PC-9 (cell line): ENCODE results near the gene PSMD14. TPM values are rescaled to one million over a fixed set of nuclear protein-coding genes. Genes with fewer than 3 reads are reported as not detected.

Experiments
- BruUV-seq: library from RNA; stranded (reverse); fragments of 400-500 nt; replicated peaks from 2 replicates; lab custom pipeline; 2021; lab: Mats Ljungman, UMichigan
- CTCF ChIA-PET: fragments of 300-600 bp; sonication (Branson Sonifier 250); formaldehyde crosslinking; loops from one replicate; lab custom pipeline; 2022; ENCODE audit warnings: antibody characterized with exemption; lab: Charles Lee
- POLR2A ChIA-PET: fragments of 300-600 bp; sonication (Branson Sonifier 250); formaldehyde crosslinking; loops from one replicate; lab custom pipeline; 2022; ENCODE audit warnings: antibody characterized with exemption; ENCODE audit not compliant: unreplicated experiment; lab: Charles Lee
- DNase-seq, 2 experiments: peaks; one replicate each; pipeline versions ENCODE4 v3.0.0 to v3.0.0-alpha.2; 2015 to 2022; ENCODE audit warnings: mixed read lengths in 1 of 2
- H2AFZ ChIP-seq: fragments of 200-600 bp; sonication (generic); 2 replicates; pipeline ENCODE4 v1.8.1; 2017; ENCODE audit warnings: antibody characterized with exemption
- H3F3A ChIP-seq: fragments of 200-600 bp; sonication (generic); 2 replicates; pipeline ENCODE4 v1.8.1; 2017; ENCODE audit warnings: antibody characterized with exemption, mild to moderate bottlenecking, low read depth; ENCODE audit not compliant: insufficient read depth
- H3K27ac ChIP-seq: fragments of 200-600 bp; sonication (generic); 2 replicates; pipeline ENCODE4 v1.6.1; 2016; ENCODE audit warnings: mixed run types
- H3K27me3 ChIP-seq: fragments of 200-600 bp; sonication (generic); 2 replicates; pipeline ENCODE4 v1.6.1; 2016; ENCODE audit warnings: low read depth, mixed run types; ENCODE audit not compliant: insufficient read depth
- H3K36me3 ChIP-seq: fragments of 200-600 bp; sonication (generic); 2 replicates; pipeline ENCODE4 v1.6.1; 2016; ENCODE audit warnings: low read depth, mixed run types
- H3K4me1 ChIP-seq: fragments of 200-600 bp; sonication (generic); replicated peaks from 2 replicates; pipeline ENCODE4 v1.6.1; 2016; ENCODE audit warnings: mixed run types; ENCODE audit not compliant: insufficient read depth
- H3K4me2 ChIP-seq: fragments of 200-600 bp; sonication (generic); 2 replicates; pipeline ENCODE4 v1.6.1; 2017; ENCODE audit warnings: mixed run types
- H3K4me3 ChIP-seq: fragments of 200-600 bp; sonication (generic); 2 replicates; pipeline ENCODE4 v1.6.1; 2016; ENCODE audit warnings: mixed run types
- H3K79me2 ChIP-seq: fragments of 200-600 bp; sonication (generic); 2 replicates; pipeline ENCODE4 v1.6.1; 2017; ENCODE audit warnings: low read depth, mixed run types
- H3K9me2 ChIP-seq: fragments of 200-600 bp; sonication (generic); 2 replicates; pipeline ENCODE4 v1.8.1; 2017; ENCODE audit warnings: mild to moderate bottlenecking; ENCODE audit not compliant: insufficient read depth
- H3K9me3 ChIP-seq: fragments of 200-600 bp; sonication (generic); 2 replicates; pipeline ENCODE4 v1.8.1; 2016; ENCODE audit warnings: low read depth; ENCODE audit not compliant: insufficient read depth
- H4K20me1 ChIP-seq: fragments of 200-600 bp; sonication (generic); 2 replicates; pipeline ENCODE4 v1.8.1; 2017; ENCODE audit not compliant: insufficient read depth
- EZH2 ChIP-seq: fragments of 200-600 bp; sonication (generic); IDR thresholded peaks from 2 replicates; pipeline ENCODE4 v1.8.0; 2017; ENCODE audit warnings: antibody characterized with exemption, low read depth
- intact Hi-C: fragments of 100-400 bp; cut with micrococcal nuclease; formaldehyde crosslinking; loops from one replicate; pipeline ENCODE4 v1.10.0; 2022; ENCODE audit not compliant: unreplicated experiment
- total RNA-seq: library from RNA; stranded (reverse); gene quantifications from 2 replicates; pipeline ENCODE4 v1.2.3, GENCODE V29; 2021
- TF ChIP-seq, protein P1 (sequence below): fragments of 200-600 bp; sonication (generic); conservative IDR thresholded peaks from 2 replicates; pipeline ENCODE4 v1.6.1; 2017; ENCODE audit warnings: mixed run types, antibody characterized with exemption, mild to moderate bottlenecking, moderate library complexity

The PSMD14 gene
- total RNA-seq, 1 experiment from 2014 or later, result 58.8 TPM

DNA sequence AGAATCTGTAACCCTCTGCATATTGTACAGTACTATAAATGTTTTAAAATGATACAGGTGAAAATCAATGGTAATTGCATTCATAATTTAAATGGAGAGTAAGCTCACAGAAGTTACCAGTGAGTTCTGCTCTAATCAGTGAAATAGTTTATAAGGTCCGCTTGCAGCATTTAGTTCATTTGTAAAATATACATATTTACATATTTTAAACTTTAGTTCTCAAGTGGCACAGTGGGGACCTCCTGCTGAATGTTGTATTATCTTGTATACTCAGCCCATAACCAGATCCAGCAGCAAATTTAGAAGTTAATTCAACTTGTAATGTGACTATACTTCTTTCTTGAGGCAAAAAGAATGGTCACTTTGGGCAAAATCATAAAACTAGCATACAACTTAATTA lies 66.2 kb downstream of the PSMD14 start:
- Histone ChIP-seq H3F3A (no peaks in the 10 kb centered on the region), H3K36me3 (peaks cover 17% of the 10 kb centered on the region; the same call in 1 of the 2 replicates), H3K4me1 (peaks cover 14% of the 10 kb centered on the region), H2AFZ (no peak overlapping the region), H4K20me1 (no peaks in the 10 kb centered on the region), H3K27ac (no peak overlapping the region), H3K4me2 (no peak overlapping the region), H3K27me3 (no peaks in the 10 kb centered on the region), H3K79me2 (0 out of 2 replicates have a peak, but pooled peaks cover 3% of the 10 kb centered on the region), H3K9me3 (no peaks in the 10 kb centered on the region), H3K4me3 (no peak overlapping the region), H3K9me2 (no peaks in the 10 kb centered on the region)
- no peak for DNase-seq
- CTCF ChIA-PET, result no interaction called here
- BruUV-seq, result no TSS peak
- intact Hi-C loops, result no loop called here
- POLR2A ChIA-PET, result interaction anchor here (0.8 kb wide), 1 partner anchor 344 kb away, joined by 15 read pairs; no protein-coding TSS in a partner anchor
- no peak for TF ChIP-seq EZH2
- TF ChIP-seq, protein P1, sequence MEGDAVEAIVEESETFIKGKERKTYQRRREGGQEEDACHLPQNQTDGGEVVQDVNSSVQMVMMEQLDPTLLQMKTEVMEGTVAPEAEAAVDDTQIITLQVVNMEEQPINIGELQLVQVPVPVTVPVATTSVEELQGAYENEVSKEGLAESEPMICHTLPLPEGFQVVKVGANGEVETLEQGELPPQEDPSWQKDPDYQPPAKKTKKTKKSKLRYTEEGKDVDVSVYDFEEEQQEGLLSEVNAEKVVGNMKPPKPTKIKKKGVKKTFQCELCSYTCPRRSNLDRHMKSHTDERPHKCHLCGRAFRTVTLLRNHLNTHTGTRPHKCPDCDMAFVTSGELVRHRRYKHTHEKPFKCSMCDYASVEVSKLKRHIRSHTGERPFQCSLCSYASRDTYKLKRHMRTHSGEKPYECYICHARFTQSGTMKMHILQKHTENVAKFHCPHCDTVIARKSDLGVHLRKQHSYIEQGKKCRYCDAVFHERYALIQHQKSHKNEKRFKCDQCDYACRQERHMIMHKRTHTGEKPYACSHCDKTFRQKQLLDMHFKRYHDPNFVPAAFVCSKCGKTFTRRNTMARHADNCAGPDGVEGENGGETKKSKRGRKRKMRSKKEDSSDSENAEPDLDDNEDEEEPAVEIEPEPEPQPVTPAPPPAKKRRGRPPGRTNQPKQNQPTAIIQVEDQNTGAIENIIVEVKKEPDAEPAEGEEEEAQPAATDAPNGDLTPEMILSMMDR, result no peak

DNA sequence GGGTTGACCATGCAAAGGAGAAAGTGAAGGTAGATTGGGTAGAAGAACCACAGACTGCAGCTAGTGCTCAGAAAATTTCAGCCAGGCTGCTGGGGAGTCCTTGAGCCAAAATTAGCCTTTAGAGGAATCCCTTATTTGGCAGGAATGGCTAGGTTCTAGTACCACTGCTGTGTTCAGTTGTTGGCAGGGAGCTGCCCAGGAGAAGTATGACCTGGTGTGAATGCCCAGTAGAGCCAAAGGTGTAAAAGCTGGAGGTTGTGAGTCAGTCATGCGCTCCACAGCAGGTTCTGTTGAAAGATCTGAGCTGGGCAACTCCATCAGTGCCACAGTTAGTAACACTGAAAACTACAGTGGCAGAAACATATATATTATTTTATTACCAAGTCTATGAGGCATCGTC lies 71.5 kb downstream of the PSMD14 start:
- ChIA-PET CTCF (no interaction called here), POLR2A (no interaction called here)
- Histone ChIP-seq H3K4me3 (no peak overlapping the region), H3K36me3 (no peaks in the 10 kb centered on the region), H4K20me1 (no peaks in the 10 kb centered on the region), H3K27me3 (no peaks in the 10 kb centered on the region), H3K4me1 (no peaks in the 10 kb centered on the region), H3K27ac (no peak overlapping the region), H3F3A (no peaks in the 10 kb centered on the region), H3K4me2 (no peak overlapping the region), H3K9me3 (no peaks in the 10 kb centered on the region), H3K79me2 (0 out of 2 replicates have a peak, but pooled peaks cover 3% of the 10 kb centered on the region), H3K9me2 (no peaks in the 10 kb centered on the region), H2AFZ (no peak overlapping the region)
- intact Hi-C loops, result no loop called here
- BruUV-seq, result no TSS peak
- TF ChIP-seq EZH2, result no peak
- TF ChIP-seq, protein P1, result no peak
- no peak for DNase-seq

DNA sequence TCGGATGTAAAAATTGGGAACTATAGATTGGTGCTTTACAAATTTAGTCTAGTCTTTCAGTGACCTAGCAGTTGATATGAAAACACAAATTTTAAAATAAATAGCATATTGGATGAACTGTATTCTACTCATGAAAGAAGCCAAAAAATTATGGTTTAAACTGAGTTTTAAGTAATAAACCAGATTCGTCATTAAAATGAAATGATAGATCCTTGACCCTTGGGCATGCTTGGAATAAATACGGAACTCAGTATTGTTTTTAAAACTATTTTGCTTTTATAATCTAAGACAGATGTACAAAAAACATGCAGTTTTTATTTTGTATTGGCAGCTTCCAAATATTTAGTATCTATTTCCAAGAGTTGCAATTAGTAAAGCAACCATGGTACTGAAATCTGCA lies 73.3 kb downstream of the PSMD14 start:
- ChIA-PET CTCF (no interaction called here), POLR2A (no interaction called here)
- Histone ChIP-seq H3K9me3 (no peaks in the 10 kb centered on the region), H4K20me1 (no peaks in the 10 kb centered on the region), H3K4me3 (no peak overlapping the region), H3K27ac (no peak overlapping the region), H2AFZ (no peak overlapping the region), H3K36me3 (no peaks in the 10 kb centered on the region; the same call in 1 of the 2 replicates), H3K4me2 (no peak overlapping the region), H3K9me2 (no peaks in the 10 kb centered on the region), H3F3A (no peaks in the 10 kb centered on the region), H3K4me1 (no peaks in the 10 kb centered on the region), H3K79me2 (no peaks in the 10 kb centered on the region), H3K27me3 (no peaks in the 10 kb centered on the region)
- BruUV-seq, result no TSS peak
- DNase-seq, result no peak
- TF ChIP-seq, protein P1, result no peak
- TF ChIP-seq EZH2, result no peak
- intact Hi-C loops, result no loop called here
